ENCODE results near the gene ARHGAP4. TPM values are rescaled to one million over a fixed set of nuclear protein-coding genes. Genes with fewer than 3 reads are reported as not detected.

ARHGAP4 gene
- total and polyA plus RNA-seq, 2 donors (not counting 1 experiment from before 2014, with no cell fraction given), result 0.51 to 1.5 TPM

DNA sequence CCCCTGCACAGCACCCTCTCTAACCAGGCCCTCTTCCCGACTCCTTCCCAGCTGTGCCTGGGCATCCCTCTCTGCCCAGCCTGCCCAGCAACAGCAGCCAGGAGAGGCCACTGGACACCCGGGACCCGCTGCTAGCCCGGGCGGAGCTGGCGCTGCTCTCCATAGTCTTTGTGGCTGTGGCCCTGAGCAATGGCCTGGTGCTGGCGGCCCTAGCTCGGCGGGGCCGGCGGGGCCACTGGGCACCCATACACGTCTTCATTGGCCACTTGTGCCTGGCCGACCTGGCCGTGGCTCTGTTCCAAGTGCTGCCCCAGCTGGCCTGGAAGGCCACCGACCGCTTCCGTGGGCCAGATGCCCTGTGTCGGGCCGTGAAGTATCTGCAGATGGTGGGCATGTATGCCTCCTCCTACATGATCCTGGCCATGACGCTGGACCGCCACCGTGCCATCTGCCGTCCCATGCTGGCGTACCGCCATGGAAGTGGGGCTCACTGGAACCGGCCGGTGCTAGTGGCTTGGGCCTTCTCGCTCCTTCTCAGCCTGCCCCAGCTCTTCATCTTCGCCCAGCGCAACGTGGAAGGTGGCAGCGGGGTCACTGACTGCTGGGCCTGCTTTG, 20.5 kb downstream of the ARHGAP4 start:
- no peaks in the 10 kb centered on the region for H3K36me3 ChIP-seq (ENCODE audit: control insufficient read depth, insufficient read depth, low read length)
- H3K9me3 ChIP-seq (ENCODE audit: control insufficient read depth, insufficient read depth, low read depth, low read length), result no peaks in the 10 kb centered on the region
- H3K4me1 ChIP-seq (ENCODE audit: control insufficient read depth, extremely low read depth, insufficient read depth, low read length), result peaks cover 3% of the 10 kb centered on the region
- no peak overlapping the region for H3K9ac ChIP-seq (ENCODE audit: insufficient read depth, low read length)
- DNase-seq (ENCODE audit: low read depth in 2 of 2), result no peak
- H3K27me3 ChIP-seq (ENCODE audit: control insufficient read depth, insufficient read depth, low read length), result no peaks in the 10 kb centered on the region
- H3K4me3 ChIP-seq (replicated peaks in 1 of 4; ENCODE audit: control extremely low read depth in 1 of 4, insufficient read depth in 1 of 4, low read depth in 3 of 4, low read length in 4 of 4), result no peak overlapping the region
- no peak overlapping the region for H2AFZ ChIP-seq (ENCODE audit: low read length)
- H3K4me2 ChIP-seq (ENCODE audit: extremely low read depth, insufficient read depth, low read length), result no peak overlapping the region
- no peaks in the 10 kb centered on the region for H3K79me2 ChIP-seq (ENCODE audit: control insufficient read depth, insufficient read depth, low read length)
- H4K20me1 ChIP-seq (ENCODE audit: control insufficient read depth, extremely low read depth, insufficient read depth, low read length), result no peaks in the 10 kb centered on the region
- no peak overlapping the region for H3K27ac ChIP-seq (ENCODE audit: insufficient read depth, low read length)
- TF ChIP-seq EZH2 (IDR thresholded peaks at IDR 0.05; ENCODE audit: low read length, missing control alignments), result no peak
- TF ChIP-seq CTCF (conservative IDR thresholded peaks at IDR 0.05 in 1 of 2, IDR thresholded peaks at IDR 0.05 in 1 of 2; ENCODE audit: low read depth in 1 of 2, low read length in 2 of 2), result no peak

DNA sequence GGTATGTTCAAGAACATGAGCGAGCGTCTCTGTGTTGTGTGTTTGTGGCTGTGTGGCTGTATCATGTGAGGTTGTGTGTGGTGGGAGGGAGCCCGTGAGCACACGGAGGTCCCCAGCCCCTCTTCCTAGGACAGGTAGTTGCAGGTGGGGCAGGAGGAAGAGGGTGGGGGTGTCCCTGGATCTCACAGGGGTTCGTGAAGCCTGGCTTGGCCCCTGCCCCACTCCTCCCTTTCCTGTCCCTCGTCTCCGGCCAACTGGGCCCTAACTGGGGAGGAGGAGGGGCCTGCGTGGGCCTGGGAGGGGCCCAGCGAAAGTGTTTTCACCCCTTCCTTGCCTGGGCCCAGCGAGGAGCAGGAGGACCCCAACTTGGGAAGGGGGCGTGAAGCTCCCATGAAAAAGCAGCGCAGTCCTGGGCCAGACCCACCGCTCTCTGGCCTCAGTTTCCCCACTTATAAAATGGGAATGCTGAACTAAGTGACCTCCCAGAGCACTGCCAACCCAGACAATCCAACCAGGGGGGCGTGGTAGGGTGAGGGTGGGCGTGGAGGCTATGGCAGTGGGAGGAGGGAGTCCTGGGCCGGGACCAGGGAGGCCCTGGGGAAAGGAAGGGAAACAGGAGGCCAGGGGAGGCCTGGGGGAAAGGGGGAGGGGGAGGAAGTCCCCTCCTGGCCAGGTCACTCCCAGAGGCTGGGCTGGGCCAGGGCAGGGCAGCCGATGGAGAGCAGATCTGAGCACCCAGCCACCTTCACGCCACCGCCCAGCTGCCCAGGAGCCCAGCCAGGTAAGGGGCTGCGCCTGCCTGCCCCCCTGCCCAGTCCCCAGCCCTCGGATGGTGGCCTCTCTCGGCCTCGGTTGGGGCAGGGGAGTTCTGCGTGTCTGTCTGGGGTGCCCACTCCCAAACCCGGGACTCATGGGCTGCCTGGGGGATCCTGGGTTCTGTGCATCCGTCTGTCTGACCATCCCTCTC, 21.8 kb downstream of the ARHGAP4 start, which contains the start of gene AVPR2:
AVPR2 (plus strand) TSS at position 683 of the 967 bp plus-strand sequence. CDS start 473 bp downstream, outside the sequence.
- no peaks in the 10 kb centered on the region for H3K79me2 ChIP-seq (ENCODE audit: control insufficient read depth, insufficient read depth, low read length)
- no peak for DNase-seq (ENCODE audit: low read depth in 2 of 2)
- H3K4me1 ChIP-seq (ENCODE audit: control insufficient read depth, extremely low read depth, insufficient read depth, low read length), result peaks cover 3% of the 10 kb centered on the region
- H3K27ac ChIP-seq (ENCODE audit: insufficient read depth, low read length), result no peak within 1 kb of the TSS
- TF ChIP-seq CTCF (conservative IDR thresholded peaks at IDR 0.05 in 1 of 2, IDR thresholded peaks at IDR 0.05 in 1 of 2; ENCODE audit: low read depth in 1 of 2, low read length in 2 of 2) (no peak), EZH2 (IDR thresholded peaks at IDR 0.05; ENCODE audit: low read length, missing control alignments) (no peak)
- H3K4me3 ChIP-seq (replicated peaks in 1 of 4; ENCODE audit: control extremely low read depth in 1 of 4, insufficient read depth in 1 of 4, low read depth in 3 of 4, low read length in 4 of 4), result no peak within 1 kb of the TSS
- H3K9me3 ChIP-seq (ENCODE audit: control insufficient read depth, insufficient read depth, low read depth, low read length), result no peaks in the 10 kb centered on the region
- H3K9ac ChIP-seq (ENCODE audit: insufficient read depth, low read length), result no peak within 1 kb of the TSS
- H2AFZ ChIP-seq (ENCODE audit: low read length), result no peak within 1 kb of the TSS
- H4K20me1 ChIP-seq (ENCODE audit: control insufficient read depth, extremely low read depth, insufficient read depth, low read length), result no peaks in the 10 kb centered on the region
- H3K27me3 ChIP-seq (ENCODE audit: control insufficient read depth, insufficient read depth, low read length), result no peaks in the 10 kb centered on the region
- no peak within 1 kb of the TSS for H3K4me2 ChIP-seq (ENCODE audit: extremely low read depth, insufficient read depth, low read length)
- H3K36me3 ChIP-seq (ENCODE audit: control insufficient read depth, insufficient read depth, low read length), result no peaks in the 10 kb centered on the region

DNA sequence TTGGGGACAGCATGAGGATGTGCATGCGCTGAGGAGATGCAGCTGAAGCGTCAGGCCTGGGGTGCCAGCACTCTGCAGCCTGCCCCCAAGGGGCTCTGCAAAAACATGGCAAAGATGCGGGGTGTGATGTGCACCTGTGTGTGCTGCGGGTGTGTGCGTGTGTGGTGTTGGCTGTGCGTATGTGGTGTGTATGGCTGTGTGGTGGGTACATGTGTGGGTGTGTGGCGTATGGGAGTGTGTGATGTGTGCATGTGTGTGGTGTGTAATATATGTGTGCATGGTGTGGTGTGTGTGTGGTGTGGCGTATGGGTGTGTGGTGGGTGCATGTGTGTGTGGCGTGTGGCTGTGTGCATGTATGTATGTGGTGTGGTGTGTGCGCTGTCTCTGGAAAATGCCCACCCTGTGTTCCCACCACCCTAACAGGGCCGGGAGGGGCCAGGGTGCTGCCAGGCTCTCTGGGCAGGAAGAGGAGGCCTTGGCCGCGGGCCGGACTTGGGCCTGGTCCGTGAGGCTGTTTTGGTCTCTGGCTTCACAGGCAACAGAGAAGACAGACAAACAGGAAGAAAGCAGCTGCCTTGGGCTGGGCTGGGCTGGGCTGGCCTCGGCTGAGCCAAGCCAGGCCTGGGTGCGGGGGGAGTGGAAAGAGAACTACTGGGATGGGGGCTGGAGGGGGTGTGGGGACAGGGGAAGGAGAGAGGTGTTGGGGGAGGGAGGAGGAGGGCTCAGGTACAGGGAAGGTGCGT, 22.7 kb downstream of the ARHGAP4 start:
- Histone ChIP-seq H3K36me3 (ENCODE audit: control insufficient read depth, insufficient read depth, low read length) (no peaks in the 10 kb centered on the region), H4K20me1 (ENCODE audit: control insufficient read depth, extremely low read depth, insufficient read depth, low read length) (no peaks in the 10 kb centered on the region), H3K9ac (ENCODE audit: insufficient read depth, low read length) (no peak overlapping the region), H3K4me2 (ENCODE audit: extremely low read depth, insufficient read depth, low read length) (no peak overlapping the region), H3K4me1 (ENCODE audit: control insufficient read depth, extremely low read depth, insufficient read depth, low read length) (peaks cover 3% of the 10 kb centered on the region), H3K27ac (ENCODE audit: insufficient read depth, low read length) (no peak overlapping the region), H3K27me3 (ENCODE audit: control insufficient read depth, insufficient read depth, low read length) (no peaks in the 10 kb centered on the region), H2AFZ (ENCODE audit: low read length) (no peak overlapping the region), H3K9me3 (ENCODE audit: control insufficient read depth, insufficient read depth, low read depth, low read length) (no peaks in the 10 kb centered on the region), H3K79me2 (ENCODE audit: control insufficient read depth, insufficient read depth, low read length) (no peaks in the 10 kb centered on the region), H3K4me3 (replicated peaks in 1 of 4; ENCODE audit: control extremely low read depth in 1 of 4, insufficient read depth in 1 of 4, low read depth in 3 of 4, low read length in 4 of 4) (no peak overlapping the region)
- no peak for TF ChIP-seq CTCF (conservative IDR thresholded peaks at IDR 0.05 in 1 of 2, IDR thresholded peaks at IDR 0.05 in 1 of 2; ENCODE audit: low read depth in 1 of 2, low read length in 2 of 2)
- TF ChIP-seq EZH2 (IDR thresholded peaks at IDR 0.05; ENCODE audit: low read length, missing control alignments), result no peak
- DNase-seq (ENCODE audit: low read depth in 2 of 2), result no peak

Measured in fibroblast of lung (primary cell).